ENCODE results near the gene TBXAS1. TPM values are rescaled to one million over a fixed set of nuclear protein-coding genes. Genes with fewer than 3 reads are reported as not detected.

The TBXAS1 gene
- polyA plus RNA-seq, 1 donor from 2014 or later = 0.93 TPM

DNA sequence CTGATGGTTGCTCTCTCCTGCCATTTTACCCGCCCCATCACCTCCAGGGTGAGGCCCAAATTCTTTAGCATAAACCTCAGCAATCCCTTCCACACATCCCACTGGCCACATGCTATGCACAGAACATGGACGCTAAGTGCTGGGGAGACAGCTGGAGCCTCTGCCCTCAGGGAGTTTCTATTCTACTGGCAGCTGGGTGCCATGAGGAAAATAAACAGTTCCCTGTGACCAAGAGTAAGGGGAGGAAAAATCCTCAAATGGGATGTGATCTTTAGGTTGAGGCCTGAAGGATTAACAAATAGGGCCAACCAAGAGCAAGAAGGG, 232.5 kb downstream of the TBXAS1 start:
- no peak overlapping the region for H3K27ac ChIP-seq (ENCODE audit: low read length)
- H3K9me2 ChIP-seq (ENCODE audit: insufficient read depth, low read length) = no peaks in the 10 kb centered on the region
- H3K9me3 ChIP-seq (ENCODE audit: low read length) = peaks cover 4% of the 10 kb centered on the region
- H3K36me3 ChIP-seq (ENCODE audit: insufficient read depth, low read length) = no peaks in the 10 kb centered on the region
- H3K4me2 ChIP-seq (ENCODE audit: low read length) = no peak overlapping the region
- H3K79me2 ChIP-seq (replicated peaks; ENCODE audit: insufficient read depth, low read length) = no peaks in the 10 kb centered on the region
- no peaks in the 10 kb centered on the region for H3F3A ChIP-seq (ENCODE audit: insufficient read depth, low read length, poor library complexity, severe bottlenecking)
- no peaks in the 10 kb centered on the region for H4K20me1 ChIP-seq (ENCODE audit: insufficient read depth)
- no peak overlapping the region for H3K9ac ChIP-seq (ENCODE audit: low read length)
- no peak overlapping the region for H3K4me3 ChIP-seq (ENCODE audit: low read length)
- no peak overlapping the region for H2AFZ ChIP-seq (ENCODE audit: low read depth, low read length)
- no peak for TF ChIP-seq REST (IDR thresholded peaks at IDR 0.05; ENCODE audit: borderline replicate concordance)
- TF ChIP-seq EZH2 (IDR thresholded peaks at IDR 0.05; ENCODE audit: borderline replicate concordance, insufficient read depth, low read length, poor library complexity, severe bottlenecking) = no peak
- no peak for TF ChIP-seq MXI1 (conservative IDR thresholded peaks at IDR 0.05; ENCODE audit: poor library complexity, severe bottlenecking)
- H3K27me3 ChIP-seq (ENCODE audit: insufficient read depth, low read depth, low read length) = peaks cover 45% of the 10 kb centered on the region

- Histone ChIP-seq H3F3A (ENCODE audit: insufficient read depth, low read length, poor library complexity, severe bottlenecking) (no peaks in the 10 kb centered on the region), H3K27me3 (ENCODE audit: insufficient read depth, low read depth, low read length) (peaks cover 45% of the 10 kb centered on the region), H3K36me3 (ENCODE audit: insufficient read depth, low read length) (no peaks in the 10 kb centered on the region), H3K9me3 (ENCODE audit: low read length) (peaks cover 4% of the 10 kb centered on the region), H3K27ac (ENCODE audit: low read length) (no peak overlapping the region), H4K20me1 (ENCODE audit: insufficient read depth) (no peaks in the 10 kb centered on the region), H3K9me2 (ENCODE audit: insufficient read depth, low read length) (no peaks in the 10 kb centered on the region), H3K79me2 (replicated peaks; ENCODE audit: insufficient read depth, low read length) (no peaks in the 10 kb centered on the region), H2AFZ (ENCODE audit: low read depth, low read length) (no peak overlapping the region), H3K4me2 (ENCODE audit: low read length) (no peak overlapping the region), H3K9ac (ENCODE audit: low read length) (no peak overlapping the region), H3K4me3 (ENCODE audit: low read length) (peak overlapping the region; percentile 54)
- TF ChIP-seq MXI1 (conservative IDR thresholded peaks at IDR 0.05; ENCODE audit: poor library complexity, severe bottlenecking) = no peak
- no peak for TF ChIP-seq SMC3 (conservative IDR thresholded peaks at IDR 0.05; ENCODE audit: poor library complexity)
- TF ChIP-seq POLR2AphosphoS5 (IDR thresholded peaks at IDR 0.05) = no peak
- TF ChIP-seq TAF1 (IDR thresholded peaks at IDR 0.05; ENCODE audit: low read depth) = no peak
- TF ChIP-seq EP300 (conservative IDR thresholded peaks at IDR 0.05; ENCODE audit: poor library complexity, severe bottlenecking) = no peak
- TF ChIP-seq CTCF (IDR thresholded peaks at IDR 0.05; ENCODE audit: poor library complexity, severe bottlenecking) = no peak
- no peak for TF ChIP-seq RAD21 (conservative IDR thresholded peaks at IDR 0.05)
- TF ChIP-seq EZH2 (IDR thresholded peaks at IDR 0.05; ENCODE audit: borderline replicate concordance, insufficient read depth, low read length, poor library complexity, severe bottlenecking) = no peak
- TF ChIP-seq REST (IDR thresholded peaks at IDR 0.05; ENCODE audit: borderline replicate concordance) = no peak
Measured at GRCh38 chr7:140062118-140062527, 233.1 kb downstream of the TBXAS1 start.

Measured in neural cell (in vitro differentiated cells).